Osteoblast (primary cell): ENCODE measurements around the gene AFF3. TPM values are rescaled to one million over a fixed set of nuclear protein-coding genes. Genes with fewer than 3 reads are reported as not detected.
A peak's percentile ranks its signal among the peaks of the same experiment; 100 is the strongest.

Experiments used
- DNase-seq: peaks from one replicate; pipeline ENCODE4 v3.0.0; 2011; ENCODE audit warnings: low spot score, mixed read lengths; ENCODE audit not compliant: insufficient read length; ENCODE audit errors: missing footprints
- H2AFZ ChIP-seq: 2 replicates; pipeline ENCODE4 v1.6.0; 2011; ENCODE audit warnings: mild to moderate bottlenecking, low read length
- H3K27ac ChIP-seq: 2 replicates; pipeline ENCODE4 v1.5.1; 2011; ENCODE audit warnings: mild to moderate bottlenecking, low read depth, low read length, moderate library complexity
- H3K27me3 ChIP-seq: 2 replicates; pipeline ENCODE4 v1.6.0; 2012; ENCODE audit warnings: mild to moderate bottlenecking, control low read depth, inconsistent platforms, low read length, moderate library complexity; ENCODE audit not compliant: insufficient read depth
- H3K36me3 ChIP-seq: 2 replicates; pipeline ENCODE4 v1.5.1; 2011; ENCODE audit warnings: mild to moderate bottlenecking, low read length, control low read depth, moderate library complexity; ENCODE audit not compliant: insufficient read depth
- H3K4me1 ChIP-seq: 2 replicates; pipeline ENCODE4 v1.5.1; 2011; ENCODE audit warnings: mild to moderate bottlenecking, low read length, control low read depth, moderate library complexity; ENCODE audit not compliant: insufficient read depth
- H3K4me2 ChIP-seq: 2 replicates; pipeline ENCODE4 v1.6.0; 2011; ENCODE audit warnings: mild to moderate bottlenecking, low read length; ENCODE audit not compliant: insufficient read depth
- H3K4me3 ChIP-seq: fragments of 200-600 bp; sonication (generic); 3 replicates; pipeline ENCODE4 v1.5.1; 2012; ENCODE audit warnings: mild to moderate bottlenecking, low read length, inconsistent platforms; ENCODE audit not compliant: insufficient read depth
- H3K79me2 ChIP-seq: 2 replicates; pipeline ENCODE4 v1.6.0; 2012; ENCODE audit warnings: mild to moderate bottlenecking, low read length, control low read depth, inconsistent platforms; ENCODE audit not compliant: insufficient read depth
- H3K9me3 ChIP-seq: 2 replicates; pipeline ENCODE4 v1.5.1; 2011; ENCODE audit warnings: low read depth, low read length, control low read depth
- H4K20me1 ChIP-seq: 2 replicates; pipeline ENCODE4 v1.6.0; 2012; ENCODE audit warnings: mild to moderate bottlenecking, low read length, control low read depth; ENCODE audit not compliant: insufficient read depth
- total RNA-seq: library from RNA; depleted of rRNA; stranded (reverse); fragments of >200 nt; gene quantifications from 2 replicates; pipeline ENCODE4 v1.2.3, GENCODE V29; 2012
- TF ChIP-seq, protein P1 (sequence below): IDR thresholded peaks from 2 replicates; pipeline ENCODE4 v1.5.1; 2011; ENCODE audit warnings: mild to moderate bottlenecking, low read depth, low read length, moderate library complexity; ENCODE audit errors: extremely low read depth

The AFF3 gene
- total RNA-seq, 1 donor = 4.3 TPM

DNA sequence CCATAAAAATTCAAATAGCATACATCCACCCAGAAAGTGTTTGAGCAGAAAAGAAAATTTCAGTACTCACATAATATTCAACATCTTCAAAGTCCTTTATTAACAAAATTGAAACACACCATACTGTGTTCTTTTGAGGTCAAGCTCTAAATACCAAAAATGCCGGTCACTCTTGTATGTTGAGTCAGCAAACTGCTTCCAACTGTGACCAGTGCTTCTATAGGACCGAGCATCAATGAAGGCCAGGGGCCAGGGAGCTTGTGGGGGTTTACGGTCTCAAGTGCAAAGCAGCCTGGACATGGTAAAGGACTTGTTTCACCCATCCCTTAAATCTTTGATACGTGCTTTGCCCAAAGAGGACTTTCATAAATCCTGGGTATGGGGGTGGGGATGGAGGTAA, 539.9 kb downstream of the AFF3 start:
- peak overlapping the region; percentile 65 for H3K4me2 ChIP-seq
- H3K4me3 ChIP-seq = no peak overlapping the region
- H3K27ac ChIP-seq = peak overlapping the region; percentile 0
- H4K20me1 ChIP-seq = no peaks in the 10 kb centered on the region
- H3K9me3 ChIP-seq = no peaks in the 10 kb centered on the region
- no peaks in the 10 kb centered on the region for H3K36me3 ChIP-seq
- DNase-seq = peak; percentile 85
- no peaks in the 10 kb centered on the region for H3K79me2 ChIP-seq
- no peak overlapping the region for H2AFZ ChIP-seq
- H3K4me1 ChIP-seq = peaks cover 34% of the 10 kb centered on the region
- H3K27me3 ChIP-seq = no peaks in the 10 kb centered on the region
- TF ChIP-seq, protein P1, sequence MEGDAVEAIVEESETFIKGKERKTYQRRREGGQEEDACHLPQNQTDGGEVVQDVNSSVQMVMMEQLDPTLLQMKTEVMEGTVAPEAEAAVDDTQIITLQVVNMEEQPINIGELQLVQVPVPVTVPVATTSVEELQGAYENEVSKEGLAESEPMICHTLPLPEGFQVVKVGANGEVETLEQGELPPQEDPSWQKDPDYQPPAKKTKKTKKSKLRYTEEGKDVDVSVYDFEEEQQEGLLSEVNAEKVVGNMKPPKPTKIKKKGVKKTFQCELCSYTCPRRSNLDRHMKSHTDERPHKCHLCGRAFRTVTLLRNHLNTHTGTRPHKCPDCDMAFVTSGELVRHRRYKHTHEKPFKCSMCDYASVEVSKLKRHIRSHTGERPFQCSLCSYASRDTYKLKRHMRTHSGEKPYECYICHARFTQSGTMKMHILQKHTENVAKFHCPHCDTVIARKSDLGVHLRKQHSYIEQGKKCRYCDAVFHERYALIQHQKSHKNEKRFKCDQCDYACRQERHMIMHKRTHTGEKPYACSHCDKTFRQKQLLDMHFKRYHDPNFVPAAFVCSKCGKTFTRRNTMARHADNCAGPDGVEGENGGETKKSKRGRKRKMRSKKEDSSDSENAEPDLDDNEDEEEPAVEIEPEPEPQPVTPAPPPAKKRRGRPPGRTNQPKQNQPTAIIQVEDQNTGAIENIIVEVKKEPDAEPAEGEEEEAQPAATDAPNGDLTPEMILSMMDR = no peak

- H3K36me3 ChIP-seq = no peaks in the 10 kb centered on the region
- peaks cover 40% of the 10 kb centered on the region for H3K4me1 ChIP-seq
- no peaks in the 10 kb centered on the region for H4K20me1 ChIP-seq
- peak overlapping the region; percentile 65 for H3K4me2 ChIP-seq
- H3K79me2 ChIP-seq = no peaks in the 10 kb centered on the region
- no peak for DNase-seq
- H3K4me3 ChIP-seq = peak overlapping the region; percentile 32
- no peaks in the 10 kb centered on the region for H3K9me3 ChIP-seq
- TF ChIP-seq, protein P1 = no peak
- no peak overlapping the region for H3K27ac ChIP-seq
- no peak overlapping the region for H2AFZ ChIP-seq
- no peaks in the 10 kb centered on the region for H3K27me3 ChIP-seq
These were observed 541.3 kb downstream of the AFF3 start for GRCh38 chr2:99600981-99601651.

DNA sequence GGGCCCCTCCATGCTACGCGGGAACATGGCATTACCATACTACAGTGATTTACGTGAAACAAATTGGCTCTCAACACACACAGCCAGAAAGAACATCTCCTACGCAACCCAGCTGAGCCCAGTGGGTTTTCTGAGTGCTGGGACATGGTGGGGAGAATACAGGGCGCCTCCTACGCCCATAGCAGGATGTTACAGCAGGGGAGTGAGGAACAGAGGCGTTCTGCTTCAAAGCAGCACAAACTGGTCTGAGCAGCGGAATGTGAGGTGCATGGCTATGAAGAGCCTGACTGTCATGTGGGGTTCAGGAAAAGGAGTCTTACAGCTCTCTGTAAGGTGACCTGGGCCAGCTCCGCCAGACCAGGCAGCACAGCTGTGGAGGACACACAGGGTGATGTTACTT, 543.9 kb downstream of the AFF3 start:
- H3K4me3 ChIP-seq = no peak overlapping the region
- no peaks in the 10 kb centered on the region for H3K79me2 ChIP-seq
- no peak overlapping the region for H3K4me2 ChIP-seq
- peaks cover 29% of the 10 kb centered on the region for H3K4me1 ChIP-seq
- TF ChIP-seq, protein P1 = no peak
- no peak overlapping the region for H2AFZ ChIP-seq
- no peak overlapping the region for H3K27ac ChIP-seq
- H3K36me3 ChIP-seq = no peaks in the 10 kb centered on the region
- H3K9me3 ChIP-seq = no peaks in the 10 kb centered on the region
- no peaks in the 10 kb centered on the region for H3K27me3 ChIP-seq
- no peaks in the 10 kb centered on the region for H4K20me1 ChIP-seq
- no peak for DNase-seq

DNA sequence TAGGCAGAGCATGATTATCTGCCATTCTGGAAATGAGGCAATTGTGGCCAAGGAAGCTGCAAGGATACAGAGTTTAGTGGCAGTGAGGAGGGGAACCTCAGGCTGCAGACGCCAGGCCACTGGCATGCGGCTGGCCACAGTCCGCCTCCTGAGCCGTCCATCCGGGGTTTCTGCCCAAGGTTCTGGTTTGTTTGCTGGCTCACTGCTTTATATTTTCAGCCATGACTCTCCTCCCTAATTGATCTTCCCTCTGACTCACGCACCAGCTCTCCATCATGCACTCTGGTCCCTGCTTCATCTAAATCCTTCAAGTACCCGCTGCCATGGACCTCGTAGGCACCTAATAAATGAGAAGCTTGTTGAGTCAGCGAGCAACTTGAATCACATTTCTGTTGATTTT, 544.8 kb downstream of the AFF3 start:
- Histone ChIP-seq H4K20me1 (no peaks in the 10 kb centered on the region), H3K4me2 (peak overlapping the region; percentile 41), H3K4me3 (no peak overlapping the region), H3K4me1 (peaks cover 25% of the 10 kb centered on the region), H3K36me3 (no peaks in the 10 kb centered on the region), H3K9me3 (no peaks in the 10 kb centered on the region), H2AFZ (peak overlapping the region; percentile 20), H3K79me2 (no peaks in the 10 kb centered on the region), H3K27ac (peak overlapping the region; percentile 26), H3K27me3 (no peaks in the 10 kb centered on the region)
- DNase-seq = peak; percentile 96
- TF ChIP-seq, protein P1 = no peak
